Lung (tissue), 16 donors: ENCODE measurements around the gene MYH11. TPM values are rescaled to one million over a fixed set of nuclear protein-coding genes. Genes with fewer than 3 reads are reported as not detected.
A peak's percentile ranks its signal among the peaks of the same experiment; 100 is the strongest.

Source experiments
- ATAC-seq: fragments of 200-7000 bp; cut with Tn5 transposase; one replicate; pipeline ENCODE4 v1.9.1; 2020; ENCODE audit warnings: moderate number of reproducible peaks; ENCODE audit not compliant: insufficient read depth, low FRiP score
- DNase-seq, 3 donors: peaks; one replicate each; pipeline ENCODE4 v3.0.0-alpha.2; 2013 to 2017
- H3K27ac ChIP-seq, 2 donors: one replicate each; pipeline ENCODE4 v1.5.1; 2013; ENCODE audit warnings: mild to moderate bottlenecking in 2 of 2, moderate library complexity in 2 of 2, control low read depth in 1 of 2, inconsistent platforms in 1 of 2, low read depth in 1 of 2, low read length in 1 of 2
- H3K27me3 ChIP-seq, 3 donors: one replicate each; pipeline ENCODE4 v1.5.1; 2013; ENCODE audit warnings: low read length in 2 of 3; ENCODE audit not compliant: control insufficient read depth in 3 of 3, insufficient read depth in 3 of 3
- H3K36me3 ChIP-seq, 4 donors: one replicate each; pipeline ENCODE4 v1.5.1; 2013; ENCODE audit warnings: low read length in 4 of 4, mild to moderate bottlenecking in 1 of 4, moderate library complexity in 1 of 4; ENCODE audit not compliant: control insufficient read depth in 4 of 4, insufficient read depth in 4 of 4
- H3K4me1 ChIP-seq, 5 donors: one replicate each; pipeline ENCODE4 v1.5.1; 2013; ENCODE audit warnings: low read length in 5 of 5, mild to moderate bottlenecking in 2 of 5, moderate library complexity in 1 of 5; ENCODE audit not compliant: control insufficient read depth in 5 of 5, insufficient read depth in 5 of 5
- H3K4me3 ChIP-seq: one replicate; pipeline ENCODE4 v1.5.1; 2013; ENCODE audit warnings: mild to moderate bottlenecking, control low read depth, moderate library complexity
- H3K9ac ChIP-seq, 2 donors: one replicate each; pipeline ENCODE4 v1.5.1; 2013; ENCODE audit warnings: low read length in 2 of 2, control low read depth in 1 of 2; ENCODE audit not compliant: insufficient read depth in 1 of 2
- H3K9me3 ChIP-seq, 4 donors: one replicate each; pipeline ENCODE4 v1.5.1; 2013; ENCODE audit warnings: low read length in 3 of 4, mild to moderate bottlenecking in 1 of 4, moderate library complexity in 1 of 4; ENCODE audit not compliant: control insufficient read depth in 4 of 4, insufficient read depth in 3 of 4
- CTCF ChIP-seq: IDR thresholded peaks from 2 replicates; pipeline ENCODE4 v1.5.1; 2012; ENCODE audit warnings: mild to moderate bottlenecking; ENCODE audit errors: control extremely low read depth, extremely low read depth
- WGBS, 2 donors: extraction: QIAGEN DNeasy Blood & Tissue Kit; methylation state at CpG; one replicate each; pipeline ENCODE4 v1.1.7; 2013; 5-methylcytosine and 5-hydroxymethylcytosine counted together
- long read RNA-seq, 5 donors: transcript quantifications; one replicate each; lab custom pipeline, GENCODE V29; 2026
- polyA plus RNA-seq, 2 donors: library from polyadenylated mRNA; stranded (reverse); fragments of 200-250 nt; gene quantifications; one replicate each; pipeline ENCODE4 v1.2.1, GENCODE V29; 2013
- total RNA-seq, 2 donors: library from RNA; depleted of rRNA in 1 of 2; stranded (reverse); fragments of >200 nt in 1 of 2; gene quantifications; one replicate each; pipeline ENCODE4 v1.2.1, GENCODE V29; 2014 to 2021
- donor health status: control.
- donor health status: control.
- donor health status: Bipolar disorder and iron deficiency.
- donor health status: healthy.
- donor health status: DM: yes; HTN: yes; CAD: no.

MYH11 gene
- total RNA-seq, result 100 to 1,000 TPM in 1 of 2 donors, 10 to 100 TPM in 1; 75.7 to 146 TPM
- 10 to 100 TPM; 25.7 to 34.3 TPM for polyA plus RNA-seq
- long read RNA-seq, donor 1, full-length matches to known transcripts, result 5 of 76 reads
- long read RNA-seq, donor 1, partial matches to known transcripts, result 71 of 76 reads
- long read RNA-seq, donor 1, other reads (novel, unspliced or antisense), result 0 of 76 reads
- long read RNA-seq, donor 2, partial matches to known transcripts, result 0 of 2 reads
- long read RNA-seq, donor 2, other reads (novel, unspliced or antisense), result 0 of 2 reads
- long read RNA-seq, donor 3, partial matches to known transcripts, result 10 of 11 reads
- long read RNA-seq, donor 3, other reads (novel, unspliced or antisense), result 0 of 11 reads
- long read RNA-seq, donor 4, partial matches to known transcripts, result 13 of 14 reads
- long read RNA-seq, donor 4, other reads (novel, unspliced or antisense), result 0 of 14 reads
- long read RNA-seq, donor 5, full-length matches to known transcripts, result 3 of 77 reads
- long read RNA-seq, donor 5, partial matches to known transcripts, result 74 of 77 reads
- long read RNA-seq, donor 5, other reads (novel, unspliced or antisense), result 0 of 77 reads

GRCh38 chr16:15856901-15857698 lies at the start of gene MYH11:
Gene MYH11 (minus strand): TSS chr16:15857028. CDS start chr16:15838252, 18,776 bp downstream.
- peak within 1 kb of the TSS in 1 of 2 donors; percentile 42 for H3K27ac ChIP-seq
- DNase-seq (peak in 1 of 3 donors; percentile 29), ATAC-seq (no peak)
- H3K9me3 ChIP-seq, result no peaks in the 10 kb centered on the region
- H3K36me3 ChIP-seq, result no peaks in the 10 kb centered on the region
- peak within 1 kb of the TSS; percentile 22 for H3K4me3 ChIP-seq
- peaks cover 0 to 41% (median 33%) of the 10 kb centered on the region in 3 donors for H3K27me3 ChIP-seq
- 1% methylated on average over 49 of the region's 49 CpGs for WGBS, 2 donors
- no peak for TF ChIP-seq CTCF
- peak within 1 kb of the TSS; percentile 7 to 37 for H3K9ac ChIP-seq
- H3K4me1 ChIP-seq, result peaks cover 0 to 15% (median 0%) of the 10 kb centered on the region in 5 donors

GRCh38 chr16:15906439-15906838 lies 49.6 kb upstream of the MYH11 start:
- H3K4me3 ChIP-seq, result no peak overlapping the region
- H3K27me3 ChIP-seq, result no peaks in the 10 kb centered on the region
- no peak for TF ChIP-seq CTCF
- no peak overlapping the region for H3K9ac ChIP-seq
- ATAC-seq (no peak), DNase-seq (no peak)
- no peaks in the 10 kb centered on the region for H3K9me3 ChIP-seq
- H3K4me1 ChIP-seq, result peaks cover 0 to 3% (median 0%) of the 10 kb centered on the region in 5 donors
- no peaks in the 10 kb centered on the region for H3K36me3 ChIP-seq
- whole genome bisulfite sequencing, 2 donors, result 87 to 94% methylated on average over 2 of the region's 2 CpGs
- H3K27ac ChIP-seq, result no peak overlapping the region

GRCh38 chr16:15903960-15904359 lies 47.1 kb upstream of the MYH11 start:
- DNase-seq (no peak), ATAC-seq (no peak)
- WGBS, 2 donors, result 97 to 98% methylated on average over 5 of the region's 5 CpGs
- no peak overlapping the region for H3K9ac ChIP-seq
- no peak for TF ChIP-seq CTCF
- no peaks in the 10 kb centered on the region for H3K27me3 ChIP-seq
- H3K27ac ChIP-seq, result no peak overlapping the region
- H3K36me3 ChIP-seq, result no peaks in the 10 kb centered on the region
- no peak overlapping the region for H3K4me3 ChIP-seq
- H3K9me3 ChIP-seq, result no peaks in the 10 kb centered on the region
- H3K4me1 ChIP-seq, result peaks cover 0 to 3% (median 0%) of the 10 kb centered on the region in 5 donors
